SIG-M5 treated with dmso at 0.1 percent for 504 hours (cell line): ENCODE data around the gene RGS11.
"Not testable (repeated sequence)": the region's sequence is repeated elsewhere in the genome, so short reads cannot be mapped to it uniquely, and the experiment has no call there.

ENCODE experiments used
- DNase-seq: peaks from one replicate; lab custom pipeline; 2025; ENCODE audit not compliant: unreplicated experiment; lab: John Stamatoyannopoulos, UW

RGS11 gene

DNA sequence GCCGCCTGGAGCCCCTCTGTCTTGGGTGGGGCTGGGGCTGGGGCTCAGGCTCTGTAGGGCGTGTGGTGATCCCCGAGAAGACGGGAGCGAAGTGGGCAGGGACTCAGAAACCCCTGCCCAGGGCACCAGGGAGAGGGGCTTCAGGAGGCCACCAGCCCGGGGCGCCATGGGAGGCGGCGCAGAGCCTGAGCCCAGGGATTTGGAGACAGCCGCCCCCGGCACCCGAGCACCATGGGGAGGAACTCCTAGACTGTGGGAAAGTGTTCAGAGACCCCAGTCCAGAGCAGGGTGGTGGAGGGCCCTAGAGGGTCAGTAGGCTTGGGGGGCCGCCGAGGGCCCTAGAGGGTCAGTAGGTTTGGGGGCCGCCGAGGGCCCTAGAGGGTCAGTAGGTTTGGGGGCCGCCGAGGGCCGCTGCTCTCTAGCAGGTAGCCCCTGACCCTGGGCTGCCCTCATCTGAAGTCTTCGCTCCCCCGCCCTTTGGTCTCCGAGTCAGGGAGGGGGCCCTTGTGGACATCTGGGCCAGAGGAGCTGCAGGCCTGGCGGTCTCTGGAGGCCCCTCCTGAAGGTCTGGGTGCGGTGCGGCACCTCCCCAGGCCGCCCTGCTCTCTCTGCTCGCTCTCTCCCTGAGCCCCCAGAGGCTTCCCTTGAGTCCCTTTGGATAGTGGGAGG lies 5.4 kb upstream of the RGS11 start:
- no peak for DNase-seq

DNA sequence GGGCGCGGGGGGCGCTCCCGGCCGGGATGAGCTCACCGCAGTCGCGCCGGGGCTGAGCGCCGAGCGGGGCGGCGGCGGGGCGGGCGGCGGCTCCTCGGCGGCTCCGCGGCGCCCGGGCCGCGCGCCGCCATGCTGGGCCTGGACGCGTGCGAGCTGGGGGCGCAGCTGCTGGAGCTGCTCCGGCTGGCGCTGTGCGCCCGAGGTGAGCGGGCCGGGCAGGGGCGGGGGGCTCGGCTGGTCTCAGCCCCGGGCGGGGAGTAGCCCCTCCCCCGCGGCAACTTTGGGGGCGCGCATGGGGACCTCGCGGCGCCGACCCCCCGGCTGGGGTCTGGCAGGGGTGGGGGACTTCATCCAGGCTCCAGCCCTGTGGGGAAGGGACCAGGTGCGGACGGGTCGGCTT lies 4.8 kb upstream of the RGS11 start, which contains the start of gene ARHGDIG:
Gene ARHGDIG (plus strand): TSS at position 40 of the 400 bp plus-strand sequence. CDS start 90 bp downstream, at position 130.
- no peak for DNase-seq

DNA sequence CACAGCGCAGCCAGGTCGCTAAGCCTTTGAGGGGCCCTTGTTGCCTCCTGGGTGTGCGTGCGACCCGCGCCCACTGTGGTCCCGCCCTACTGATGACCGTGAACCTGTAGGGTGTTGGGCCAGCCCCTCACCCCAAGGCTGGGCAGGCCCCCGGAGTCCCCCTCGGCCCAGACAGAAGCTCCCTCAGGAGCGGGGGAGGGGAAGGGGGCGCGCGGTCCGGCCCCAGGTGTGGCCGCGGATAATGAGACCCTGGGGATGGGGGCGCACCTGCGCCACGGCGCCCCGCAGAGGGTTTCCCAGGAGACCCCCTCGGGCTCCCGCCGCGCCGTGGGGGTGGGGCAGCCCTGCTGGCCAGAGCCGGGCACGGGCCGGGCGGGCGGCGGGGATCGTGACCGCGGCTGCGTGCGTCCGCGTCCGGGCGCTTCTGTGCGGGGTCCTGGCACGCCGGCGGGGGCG lies 4.3 kb upstream of the RGS11 start:
- DNase-seq: no peak

DNA sequence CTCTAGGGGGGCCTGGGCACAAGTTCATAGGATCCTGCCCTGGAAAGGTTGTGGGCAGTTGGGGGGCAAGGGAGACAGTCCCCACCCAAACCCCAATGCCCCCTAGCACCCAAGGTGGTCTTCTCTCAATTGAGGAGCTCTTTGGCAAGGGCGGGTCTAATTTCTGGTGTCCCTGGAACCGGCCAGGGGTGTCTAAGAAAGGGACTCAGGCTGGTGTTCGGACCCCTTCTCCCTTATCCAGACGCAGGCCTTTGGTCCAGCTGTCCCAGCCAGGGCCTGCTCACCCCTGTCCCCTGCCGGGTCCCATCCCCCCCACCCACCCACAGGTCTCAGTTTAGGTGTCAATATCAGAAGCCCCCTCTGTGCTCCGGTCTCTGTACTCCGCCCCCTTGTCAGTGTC lies 3.8 kb upstream of the RGS11 start:
- no peak for DNase-seq

DNA sequence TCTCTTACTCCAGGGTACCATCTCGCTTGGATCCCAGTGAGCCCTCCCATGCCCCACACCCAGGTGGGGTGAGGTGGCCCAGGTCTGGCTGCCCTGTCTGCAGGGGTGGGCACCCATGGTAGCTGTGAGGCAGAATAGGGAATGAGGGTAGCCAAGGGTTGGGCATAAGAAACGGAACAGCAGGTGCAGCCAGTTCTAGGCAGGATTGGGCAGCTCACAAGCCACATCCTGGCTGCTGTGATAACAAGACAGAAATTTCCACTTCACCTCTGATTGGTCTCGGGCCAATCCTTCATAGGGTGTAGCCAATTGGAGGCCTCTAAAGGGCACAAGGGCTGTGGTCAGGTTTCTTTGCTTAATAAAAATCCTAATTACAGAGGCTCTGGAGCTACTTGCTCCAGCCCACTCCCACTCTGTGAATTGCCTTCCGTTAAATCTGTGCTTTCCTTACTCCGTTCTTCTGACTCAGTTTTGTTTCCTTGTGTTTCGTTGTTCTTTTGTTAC lies 3.2 kb upstream of the RGS11 start:
- DNase-seq: peak; percentile 41

DNA sequence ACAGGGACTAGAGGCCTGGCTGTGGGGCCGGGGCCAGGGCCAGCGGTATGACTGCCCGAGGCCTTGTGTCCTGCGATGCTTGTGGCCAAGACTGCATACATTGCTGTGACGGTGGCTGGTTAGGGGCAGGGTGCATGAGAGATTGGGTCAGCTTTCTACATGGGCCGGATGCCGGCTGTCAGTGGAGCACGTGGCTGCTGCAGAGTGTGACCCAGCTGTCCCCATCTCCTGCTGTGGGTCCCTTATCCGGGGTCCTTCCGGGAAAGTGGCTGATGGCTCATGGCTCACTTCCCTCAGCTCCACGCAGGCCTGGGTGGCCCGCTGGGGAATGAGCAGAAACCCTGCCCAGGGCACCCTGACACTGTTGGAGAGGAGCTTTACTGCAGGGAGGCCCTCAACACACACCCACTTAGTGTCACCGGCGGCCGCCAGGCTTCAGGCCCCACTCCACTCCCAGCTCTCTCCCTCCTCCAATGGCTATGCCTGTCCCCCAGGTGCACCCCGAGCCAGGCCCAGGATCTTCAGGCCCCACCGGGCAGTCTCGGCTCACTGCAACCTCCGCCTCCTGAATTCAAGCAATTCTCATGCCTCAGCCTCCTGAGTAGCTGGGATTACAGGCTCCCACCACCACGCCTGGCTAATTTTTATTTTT lies 808 bp upstream of the RGS11 start:
- no peak for DNase-seq

DNA sequence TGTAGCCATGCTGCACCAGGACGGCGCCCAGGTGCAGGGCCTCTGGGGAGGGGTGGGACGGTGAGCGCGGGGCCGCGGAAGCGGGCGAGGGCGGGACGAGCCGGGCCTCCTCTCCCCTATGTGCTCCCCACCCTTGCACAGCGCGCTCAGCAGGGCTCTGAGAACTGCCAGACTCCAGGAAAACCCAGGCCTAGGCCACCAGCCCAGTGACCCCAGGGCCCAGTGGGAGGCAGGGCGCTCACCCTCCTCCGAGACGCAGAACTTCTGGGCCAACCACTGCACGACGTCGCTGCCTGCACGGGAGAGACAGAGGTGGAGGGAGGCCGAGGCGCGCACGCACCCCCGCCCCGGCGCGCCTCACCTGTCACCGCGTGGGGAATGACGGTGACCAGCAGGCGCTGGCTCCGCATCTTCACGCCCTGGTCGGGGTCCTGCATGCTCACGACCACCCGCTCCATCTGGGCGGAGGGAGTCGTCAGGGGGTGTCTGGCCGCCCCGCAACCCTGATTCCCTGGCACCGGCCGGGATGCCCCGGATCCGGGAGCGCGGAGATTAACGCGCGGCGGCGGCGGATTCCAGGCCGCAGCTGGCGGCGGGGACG lies 603 bp downstream of the RGS11 start:
- no peak for DNase-seq

DNA sequence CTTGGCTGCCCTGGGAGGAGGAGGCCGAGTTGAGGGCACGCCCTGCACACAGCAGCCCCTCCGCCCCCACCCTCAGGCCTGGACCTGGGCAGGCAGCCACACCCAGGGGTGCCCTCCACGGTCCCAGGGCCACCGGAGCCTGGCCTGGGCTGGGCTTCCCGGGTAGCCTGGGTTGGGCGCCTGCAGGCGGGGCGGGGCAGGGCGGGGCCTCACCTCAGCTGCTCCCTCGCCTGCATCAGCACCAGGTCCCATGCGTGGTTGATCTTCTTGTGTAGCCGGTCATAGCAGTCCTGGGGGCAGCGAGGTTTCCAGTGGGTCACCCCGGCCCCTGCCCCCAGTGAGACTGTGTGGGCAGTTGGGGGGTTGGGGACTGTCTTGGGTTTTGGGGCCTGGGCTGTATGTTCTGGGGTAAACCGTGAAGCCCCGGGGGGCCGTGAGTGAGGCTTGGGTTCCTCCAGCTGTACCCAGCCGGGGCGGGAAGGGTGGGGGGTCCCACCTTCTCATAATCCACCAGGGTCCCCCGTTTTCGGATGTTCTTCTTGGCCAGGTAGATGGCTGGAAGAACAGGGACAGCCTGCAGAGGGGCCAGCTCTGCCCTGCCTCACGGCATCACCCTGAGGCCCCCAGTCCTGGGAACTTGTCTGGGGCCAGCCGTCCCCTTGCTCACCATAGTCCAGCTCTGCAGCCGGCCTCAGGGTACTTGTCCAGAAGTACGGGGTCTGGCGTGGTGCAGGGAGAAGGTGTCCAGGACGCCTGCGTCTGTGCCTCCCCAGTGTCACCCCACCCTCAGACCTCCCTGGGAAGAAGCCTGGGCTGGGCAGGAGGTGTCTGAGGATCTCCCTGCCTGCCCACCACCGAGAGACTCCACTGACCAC lies 2.0 kb downstream of the RGS11 start:
- DNase-seq: peak; percentile 4

DNA sequence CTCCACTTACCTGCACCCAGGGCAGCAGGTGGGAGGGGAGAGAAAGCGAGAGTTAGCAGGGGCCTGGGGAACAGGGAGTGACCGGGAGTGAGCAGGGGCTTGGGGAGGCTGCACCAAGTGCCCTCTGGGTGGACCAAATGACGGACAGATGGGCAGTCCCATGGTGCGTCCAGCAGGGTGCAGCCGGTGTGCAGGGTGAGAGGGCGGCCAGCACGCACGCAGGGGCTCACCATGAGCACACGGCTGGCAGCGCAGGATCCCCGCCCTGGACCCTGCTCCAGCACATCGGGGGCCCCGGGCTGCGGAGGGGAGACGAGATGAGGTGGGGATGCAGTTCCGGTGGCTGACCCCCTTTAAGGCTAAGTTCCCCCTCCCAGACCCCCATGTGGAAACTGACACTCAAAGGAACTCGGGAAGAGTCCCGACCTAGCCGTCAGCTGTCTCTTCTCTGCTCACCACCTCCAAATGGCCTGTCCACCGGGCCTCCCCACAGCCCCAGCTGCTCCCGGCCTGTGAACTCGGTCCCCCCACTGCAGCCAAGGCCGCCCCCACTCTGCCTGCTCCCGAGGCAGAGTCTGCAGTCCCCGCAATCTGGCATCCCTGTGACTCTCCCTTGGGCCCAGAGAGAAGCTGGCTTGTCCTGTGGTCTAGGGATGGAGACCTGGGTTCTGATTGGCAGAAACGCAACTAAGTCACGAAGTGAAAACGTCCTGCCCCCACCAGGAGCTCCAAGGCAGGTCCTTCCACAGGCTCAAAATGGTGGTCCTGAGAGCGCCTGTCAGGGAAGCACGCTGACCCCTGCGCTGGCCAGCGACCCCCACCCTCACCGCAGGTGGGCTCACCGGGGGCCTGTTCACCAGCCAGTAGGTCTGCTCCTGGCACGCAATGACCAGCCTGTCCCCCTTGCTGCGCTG lies 2.9 kb downstream of the RGS11 start:
- DNase-seq: no peak

DNA sequence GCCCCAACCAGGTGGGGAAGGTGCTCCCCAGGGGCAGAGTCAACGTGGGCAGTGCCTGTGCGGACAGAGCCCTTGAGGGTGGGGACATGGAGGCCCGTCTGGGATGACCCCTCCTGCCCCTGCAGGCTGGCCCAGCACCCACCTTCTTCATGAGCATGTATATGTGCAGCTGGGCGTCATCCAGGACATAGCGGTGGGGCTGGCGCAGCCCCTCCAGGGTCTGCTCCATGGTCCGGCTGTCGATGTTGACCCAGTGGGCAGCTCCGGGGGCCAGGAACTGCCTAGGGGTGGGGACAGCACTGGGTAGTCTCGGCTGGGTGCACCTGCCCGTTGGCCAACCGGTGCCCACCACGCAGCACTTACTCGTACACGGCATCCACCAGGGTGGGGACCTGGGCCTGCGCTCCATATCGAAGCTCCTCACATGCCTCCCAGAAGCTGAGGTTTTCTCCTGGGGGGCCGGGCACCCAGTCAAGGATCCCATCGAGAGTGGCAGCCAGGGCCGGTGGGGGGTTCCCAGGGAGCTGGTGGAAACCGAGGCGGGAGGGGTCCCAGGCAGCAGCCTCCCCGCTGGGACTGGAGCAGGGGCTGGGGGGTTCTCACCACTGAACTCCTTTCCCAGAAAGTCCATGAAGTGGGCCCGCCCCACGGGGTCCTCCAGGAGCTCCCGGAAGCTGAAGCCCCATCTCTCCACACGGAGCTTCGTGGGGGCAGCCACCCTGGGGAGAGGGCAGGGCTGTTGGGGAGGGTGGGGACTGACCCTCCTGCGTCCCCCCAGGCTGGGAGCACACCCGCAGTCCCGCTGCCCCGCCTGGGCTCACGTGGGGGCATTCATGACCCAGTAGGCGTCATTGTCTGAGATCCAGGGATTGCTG lies 5.1 kb downstream of the RGS11 start:
- DNase-seq: no peak

DNA sequence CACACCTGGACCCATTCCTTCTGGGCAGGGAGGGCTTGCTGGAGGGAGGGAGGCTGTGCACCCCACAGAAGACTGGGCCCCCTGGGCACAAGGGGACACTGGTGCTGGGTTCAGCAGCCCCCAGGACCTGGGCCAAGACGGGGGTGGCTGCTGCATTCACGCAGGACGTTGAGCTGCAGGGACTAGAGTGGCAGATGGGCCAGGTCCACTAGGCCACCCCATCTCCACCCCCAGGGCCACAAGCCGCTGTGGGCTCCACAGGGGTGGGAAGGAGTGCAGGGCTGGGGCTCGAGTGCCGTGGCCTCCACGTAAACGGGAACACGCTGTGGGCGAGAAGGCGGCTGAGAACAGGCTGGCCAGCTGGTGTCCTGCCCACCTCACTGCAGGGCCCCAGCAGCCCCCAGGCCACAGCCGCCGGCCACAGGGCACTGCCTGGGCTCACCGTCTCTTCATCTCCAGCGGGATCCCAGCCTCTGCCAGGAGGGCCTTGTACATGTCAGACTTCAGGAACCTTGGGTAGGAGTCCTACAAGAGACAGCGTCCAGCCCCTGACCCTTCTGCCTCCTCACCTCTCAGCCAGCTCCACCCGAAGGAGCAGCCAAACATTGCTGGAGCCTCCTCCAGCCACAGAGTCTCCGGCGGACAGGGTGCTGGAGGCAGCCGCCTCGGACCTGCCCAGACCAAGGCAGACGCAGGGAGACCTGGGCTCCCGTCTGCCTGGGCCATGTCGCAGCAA lies 6.5 kb downstream of the RGS11 start:
- DNase-seq: no peak

DNA sequence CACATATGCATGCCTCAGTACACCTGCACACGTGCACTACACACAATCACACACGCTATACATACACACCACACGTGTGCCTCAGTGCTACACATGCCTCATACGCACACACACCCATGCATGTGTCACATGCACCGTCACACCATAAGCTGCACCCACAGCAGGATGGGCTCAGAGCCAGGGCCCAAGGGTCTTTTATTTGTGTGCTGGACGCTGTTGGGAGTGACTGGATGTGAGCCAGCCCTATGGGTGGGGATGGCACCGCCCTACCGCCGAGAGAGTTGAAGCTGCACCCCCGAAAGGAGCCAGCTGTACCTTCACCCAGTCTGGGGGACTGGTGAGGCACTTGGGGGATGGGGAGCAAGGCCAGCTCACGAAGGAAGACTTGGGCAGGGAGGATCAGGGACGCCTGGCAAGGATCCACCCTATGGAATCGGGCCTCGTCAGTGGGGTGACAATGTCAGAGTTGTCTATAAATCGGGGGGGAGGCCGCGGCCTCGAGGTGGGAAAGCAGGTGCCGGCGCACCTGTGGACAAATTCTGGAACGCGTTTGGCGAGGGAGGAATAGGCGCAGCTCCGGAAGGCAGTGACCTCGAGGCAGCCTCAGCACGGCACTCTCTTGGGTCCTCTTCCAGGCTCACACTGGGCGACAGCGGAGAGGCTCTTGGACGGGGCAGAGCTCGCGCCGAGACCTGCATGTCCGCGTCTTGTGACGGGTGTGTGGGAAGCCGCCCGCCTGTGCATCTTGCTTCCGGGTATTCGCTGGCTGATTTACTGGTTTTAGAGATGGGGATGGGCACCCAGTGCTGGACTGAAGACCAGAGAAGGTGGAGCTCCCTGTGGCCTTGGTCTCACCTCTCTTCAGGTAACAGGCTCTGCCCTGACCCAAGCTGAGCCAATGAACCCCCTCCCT lies 7.3 kb downstream of the RGS11 start:
- no peak for DNase-seq

DNA sequence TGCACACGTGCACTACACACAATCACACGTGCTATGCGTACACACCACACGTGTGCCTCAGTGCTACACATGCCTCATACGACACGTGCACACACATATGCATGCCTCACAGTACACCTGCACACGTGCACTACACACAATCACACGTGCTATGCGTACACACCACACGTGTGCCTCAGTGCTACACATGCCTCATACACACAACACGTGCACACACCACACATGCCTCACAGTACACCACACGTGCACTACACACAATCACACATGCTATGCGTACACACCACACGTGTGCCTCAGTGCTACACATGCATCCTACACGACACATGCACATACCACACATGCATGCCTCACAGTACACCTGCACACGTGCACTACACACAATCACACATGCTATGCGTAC lies 8.2 kb downstream of the RGS11 start:
- DNase-seq: not testable (repeated sequence)

DNA sequence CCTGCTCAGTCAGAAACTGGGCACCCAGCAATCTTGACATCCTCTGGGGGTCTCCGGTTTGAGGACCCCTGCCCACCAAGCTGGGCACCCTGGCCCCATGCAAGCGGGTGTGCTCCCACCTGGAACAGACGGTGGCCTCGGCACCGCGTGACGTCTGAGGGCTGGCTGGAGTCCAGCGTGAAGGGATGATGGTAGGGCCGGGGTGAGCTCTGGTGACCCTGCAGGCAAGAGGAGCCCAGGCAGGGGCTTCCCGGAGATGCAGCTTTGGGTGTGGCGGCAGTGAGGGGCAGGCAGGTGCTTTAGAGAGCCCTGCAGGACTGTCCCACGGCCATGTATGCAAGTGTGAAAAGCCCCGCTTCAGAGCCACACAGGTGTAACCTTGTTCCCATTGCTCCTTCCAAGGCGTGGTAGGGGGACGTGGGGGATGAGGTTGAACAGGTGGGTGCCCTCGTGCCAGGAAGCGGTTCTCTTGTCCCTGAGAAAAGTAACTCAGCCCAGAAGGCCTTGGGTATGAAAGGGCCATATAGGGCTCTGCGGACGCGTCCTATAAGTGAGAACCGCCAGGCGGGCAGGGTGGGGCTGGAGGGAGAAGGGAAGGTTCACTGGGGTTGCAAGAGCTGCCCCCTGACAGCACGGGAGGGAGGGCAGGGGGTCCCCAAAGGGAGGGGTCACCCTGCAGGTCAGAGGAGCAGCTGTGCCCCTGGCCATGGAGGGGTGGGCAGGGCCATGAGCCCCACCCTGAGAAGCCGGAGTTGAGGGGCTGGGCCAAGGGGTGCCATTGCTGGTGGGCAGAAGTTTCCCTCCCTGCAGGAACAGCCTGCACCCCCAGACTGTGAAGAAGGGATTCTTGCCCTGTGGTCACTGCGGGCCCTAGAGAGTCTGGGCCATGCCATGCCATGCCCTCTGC lies 9.2 kb downstream of the RGS11 start:
- no peak for DNase-seq

DNA sequence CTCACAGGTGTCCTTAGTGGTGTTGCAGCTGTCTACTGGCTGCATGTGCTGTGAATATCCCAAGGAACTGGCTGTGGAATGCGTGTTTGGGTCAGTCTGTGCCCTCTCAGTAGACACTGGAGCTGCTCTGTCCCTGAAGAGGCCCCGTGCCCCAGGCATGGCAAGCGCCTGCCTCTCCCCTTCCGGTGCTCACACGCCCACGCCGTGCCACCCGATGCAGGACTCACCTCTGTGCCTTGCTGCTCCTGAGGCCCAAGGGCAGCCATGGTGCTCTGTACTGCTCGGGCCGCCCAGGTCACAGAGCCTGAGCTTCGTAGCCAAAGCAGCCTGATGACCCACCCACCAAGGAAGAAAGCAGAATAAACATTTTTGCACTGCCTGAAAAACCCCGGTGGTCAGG lies 10.0 kb downstream of the RGS11 start:
- no peak for DNase-seq

DNA sequence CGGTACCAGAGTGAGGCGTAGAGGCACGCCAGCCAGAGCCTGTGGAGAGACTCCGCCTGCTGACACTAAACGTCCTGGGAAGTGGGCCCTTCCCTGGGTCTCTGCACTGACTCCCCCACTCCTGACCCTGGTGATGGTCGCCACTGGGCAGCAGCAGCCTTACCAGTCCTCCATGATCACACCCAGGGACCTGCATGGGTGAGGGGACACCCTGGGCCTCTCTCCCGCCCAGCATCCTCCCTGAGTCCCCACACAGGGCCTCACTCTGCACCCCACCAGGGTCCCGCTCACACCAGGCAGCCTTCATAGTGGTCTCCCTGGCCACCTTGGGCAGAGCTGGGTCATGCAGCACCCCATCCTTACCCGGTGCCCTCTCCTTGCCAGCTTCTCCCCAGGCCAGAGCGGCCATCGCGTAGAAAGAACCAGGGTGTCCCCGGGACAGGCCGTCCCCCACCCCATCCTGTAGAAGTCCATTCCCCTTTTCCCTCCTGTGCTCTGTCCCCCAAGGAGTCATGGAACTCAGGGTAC lies 10.7 kb downstream of the RGS11 start:
- no peak for DNase-seq
